Mucosa of rectum (tissue), 2 donors: ENCODE results near the gene SOSTDC1.

Experiments used
- H3K27ac ChIP-seq, 2 donors: one replicate each; pipeline ENCODE4 v1.7.0; 2013; ENCODE audit warnings: inconsistent platforms in 2 of 2, low read depth in 2 of 2, low read length in 2 of 2
- H3K27me3 ChIP-seq, 2 donors: one replicate each; pipeline ENCODE4 v1.7.0; 2013; ENCODE audit warnings: low read length in 2 of 2; ENCODE audit not compliant: control insufficient read depth in 2 of 2, insufficient read depth in 2 of 2
- H3K36me3 ChIP-seq, 2 donors: one replicate each; pipeline ENCODE4 v1.7.0; 2013; ENCODE audit warnings: low read length in 2 of 2; ENCODE audit not compliant: control insufficient read depth in 2 of 2, insufficient read depth in 2 of 2
- H3K4me1 ChIP-seq, 2 donors: one replicate each; pipeline ENCODE4 v1.7.0; 2013; ENCODE audit warnings: low read length in 2 of 2, mild to moderate bottlenecking in 1 of 2; ENCODE audit not compliant: control insufficient read depth in 2 of 2, insufficient read depth in 2 of 2
- H3K4me3 ChIP-seq, 2 donors: one replicate each; pipeline ENCODE4 v1.7.0; 2013; ENCODE audit warnings: low read length in 2 of 2
- H3K9ac ChIP-seq, 2 donors: one replicate each; pipeline ENCODE4 v1.7.0; 2013; ENCODE audit warnings: low read length in 2 of 2, low read depth in 1 of 2, mild to moderate bottlenecking in 1 of 2
- H3K9me3 ChIP-seq, 2 donors: one replicate each; pipeline ENCODE4 v1.7.0; 2013; ENCODE audit warnings: low read length in 2 of 2; ENCODE audit not compliant: control insufficient read depth in 2 of 2
- donor health status: healthy.
- donor health status: Normal muscosa, but diverticular disease.

The SOSTDC1 gene

GRCh38 chr7:16420649-16421332 lies 44.7 kb downstream of the SOSTDC1 start:
- Histone ChIP-seq H3K36me3 (no peaks in the 10 kb centered on the region), H3K4me1 (peaks cover 14 to 16% of the 10 kb centered on the region in 2 donors), H3K9ac (peak overlapping the region; percentile 85 to 86), H3K27ac (peak overlapping the region; percentile 93 to 95), H3K9me3 (no peaks in the 10 kb centered on the region), H3K27me3 (no peaks in the 10 kb centered on the region), H3K4me3 (peak overlapping the region; percentile 66 to 83)

- Histone ChIP-seq H3K36me3 (no peaks in the 10 kb centered on the region), H3K9ac (peak overlapping the region; percentile 85 to 86), H3K4me1 (peaks cover 14 to 16% of the 10 kb centered on the region in 2 donors), H3K4me3 (peak overlapping the region; percentile 66 to 83), H3K27me3 (no peaks in the 10 kb centered on the region), H3K27ac (peak overlapping the region; percentile 93 to 95), H3K9me3 (no peaks in the 10 kb centered on the region)
Measured at GRCh38 chr7:16420329-16420648, 45.2 kb downstream of the SOSTDC1 start.

GRCh38 chr7:16419859-16420258 lies 45.7 kb downstream of the SOSTDC1 start:
- peak overlapping the region; percentile 93 to 95 for H3K27ac ChIP-seq
- no peaks in the 10 kb centered on the region for H3K9me3 ChIP-seq
- no peaks in the 10 kb centered on the region for H3K36me3 ChIP-seq
- peak overlapping the region; percentile 66 to 83 for H3K4me3 ChIP-seq
- H3K4me1 ChIP-seq, result peaks cover 14 to 16% of the 10 kb centered on the region in 2 donors
- H3K9ac ChIP-seq, result peak overlapping the region; percentile 85 to 86
- H3K27me3 ChIP-seq, result no peaks in the 10 kb centered on the region

- Histone ChIP-seq H3K4me1 (peaks cover 14 to 16% of the 10 kb centered on the region in 2 donors), H3K36me3 (no peaks in the 10 kb centered on the region), H3K27ac (no peak overlapping the region), H3K27me3 (no peaks in the 10 kb centered on the region), H3K9me3 (no peaks in the 10 kb centered on the region), H3K4me3 (no peak overlapping the region), H3K9ac (no peak overlapping the region)
Measured at GRCh38 chr7:16419126-16419525, 46.4 kb downstream of the SOSTDC1 start.

- H3K9ac ChIP-seq, result no peak overlapping the region
- H3K9me3 ChIP-seq, result no peaks in the 10 kb centered on the region
- peaks cover 14 to 16% of the 10 kb centered on the region in 2 donors for H3K4me1 ChIP-seq
- no peak overlapping the region for H3K27ac ChIP-seq
- H3K4me3 ChIP-seq, result no peak overlapping the region
- H3K36me3 ChIP-seq, result no peaks in the 10 kb centered on the region
- no peaks in the 10 kb centered on the region for H3K27me3 ChIP-seq
Measured at GRCh38 chr7:16417906-16418305, 47.6 kb downstream of the SOSTDC1 start.

- Histone ChIP-seq H3K9ac (no peak overlapping the region), H3K27me3 (no peaks in the 10 kb centered on the region), H3K9me3 (no peaks in the 10 kb centered on the region), H3K4me3 (no peak overlapping the region), H3K36me3 (no peaks in the 10 kb centered on the region), H3K4me1 (peaks cover 6 to 9% of the 10 kb centered on the region in 2 donors), H3K27ac (no peak overlapping the region)
Measured at GRCh38 chr7:16416289-16417282, 49.0 kb downstream of the SOSTDC1 start.

GRCh38 chr7:16412274-16413254 lies 53.0 kb downstream of the SOSTDC1 start:
- no peaks in the 10 kb centered on the region for H3K9me3 ChIP-seq
- H3K27ac ChIP-seq, result no peak overlapping the region

More at GRCh38 chr7:16412274-16413254, 53.0 kb downstream of the SOSTDC1 start:
- no peaks in the 10 kb centered on the region for H3K27me3 ChIP-seq
- no peak overlapping the region for H3K9ac ChIP-seq
- no peak overlapping the region for H3K4me3 ChIP-seq
- H3K36me3 ChIP-seq, result no peaks in the 10 kb centered on the region
- peaks cover 0 to 2% of the 10 kb centered on the region in 2 donors for H3K4me1 ChIP-seq
